Spleen (tissue), 11 donors: Measurements from ENCODE around the gene GNL2. TPM values are rescaled to one million over a fixed set of nuclear protein-coding genes. Genes with fewer than 3 reads are reported as not detected.

Experiments used
- DNase-seq: peaks from one replicate; pipeline ENCODE4 v3.0.0-alpha.2; 2020
- H3K27ac ChIP-seq, 8 donors: fragments of 200-600 bp; sonication (generic) in 7 of 8; 1 replicate in 4 of 8; 2 replicates in 4 of 8; pipeline versions ENCODE4 v1.5.0 to v1.8.0; 2016 to 2021; ENCODE audit warnings: inconsistent platforms in 4 of 8, mild to moderate bottlenecking in 4 of 8, moderate library complexity in 1 of 8
- H3K27me3 ChIP-seq, 7 donors: fragments of 200-600 bp; sonication (generic) in 6 of 7; replicated peaks in 1 of 7; 1 replicate in 4 of 7; 2 replicates in 3 of 7; pipeline versions ENCODE4 v1.5.0 to v1.8.0; 2016 to 2021; ENCODE audit warnings: inconsistent platforms in 3 of 7, mild to moderate bottlenecking in 1 of 7
- H3K36me3 ChIP-seq, 6 donors: fragments of 200-600 bp; sonication (generic) in 5 of 6; 1 replicate in 4 of 6; 2 replicates in 2 of 6; pipeline versions ENCODE4 v1.5.0 to v1.8.0; 2016 to 2021; ENCODE audit warnings: inconsistent platforms in 2 of 6
- H3K4me1 ChIP-seq, 6 donors: fragments of 200-600 bp; sonication (generic) in 5 of 6; 1 replicate in 3 of 6; 2 replicates in 3 of 6; pipeline versions ENCODE4 v1.5.0 to v1.8.0; 2016 to 2021; ENCODE audit warnings: inconsistent platforms in 3 of 6
- H3K4me3 ChIP-seq, 8 donors: fragments of 200-600 bp; sonication (generic) in 7 of 8; 1 replicate in 4 of 8; 2 replicates in 4 of 8; pipeline versions ENCODE4 v1.5.0 to v1.8.0; 2016 to 2021; ENCODE audit warnings: inconsistent platforms in 4 of 8, mild to moderate bottlenecking in 4 of 8, moderate library complexity in 2 of 8
- H3K9me3 ChIP-seq, 8 donors: fragments of 200-600 bp; sonication (generic) in 7 of 8; 1 replicate in 4 of 8; 2 replicates in 4 of 8; pipeline versions ENCODE4 v1.5.0 to v1.8.0; 2016 to 2021; ENCODE audit warnings: inconsistent platforms in 4 of 8
- CTCF ChIP-seq, 11 experiments: fragments of 200-600 bp in 7 of 11; fragments of 450-650 bp in 4 of 11; sonication (generic) in 4 of 11; IDR thresholded peaks in 8 of 11; conservative IDR thresholded peaks in 3 of 11; 1 replicate in 7 of 11; 2 replicates in 4 of 11; pipeline versions ENCODE4 v1.4.0 to v1.8.0; 2016 to 2021; ENCODE audit warnings: antibody characterized with exemption in 11 of 11, inconsistent platforms in 4 of 11, mild to moderate bottlenecking in 1 of 11
- POLR2A ChIP-seq, 3 donors: fragments of 450-650 bp; IDR thresholded peaks; one replicate each; pipeline ENCODE4 v1.5.1; 2017; ENCODE audit warnings: antibody characterized with exemption in 3 of 3, mild to moderate bottlenecking in 1 of 3
- POLR2AphosphoS5 ChIP-seq, 3 donors: sonication (generic); formaldehyde crosslinking; IDR thresholded peaks; one replicate each; pipeline ENCODE4 v1.5.1; 2017; ENCODE audit warnings: antibody characterized with exemption in 3 of 3
- WGBS, 5 donors: extraction: QIAGEN DNeasy Blood & Tissue Kit in 3 of 5; methylation state at CpG; one replicate each; pipeline versions ENCODE4 v1.1.5 to v1.1.7; 2013 to 2018; 5-methylcytosine and 5-hydroxymethylcytosine counted together
- intact Hi-C: fragments of 100-400 bp; cut with DNase I; formaldehyde crosslinking; loops from one replicate; pipeline ENCODE4 v1.15.0; 2023; ENCODE audit warnings: low total_unique reads
- polyA plus RNA-seq, 3 donors: library from polyadenylated mRNA; stranded (reverse); fragments of 200-250 nt; gene quantifications; one replicate each; pipeline ENCODE4 v1.2.1, GENCODE V29; 2013
- total RNA-seq, 7 donors: library from RNA; depleted of rRNA in 3 of 7; stranded (reverse); fragments of >200 nt in 3 of 7; fragmentation: NEBNext Ultra II Directional in 4 of 7; extraction: Animal tissue kit (Norgen Biotek cat#: 25700) in 4 of 7; gene quantifications; one replicate each; pipeline versions ENCODE4 v1.1.0 to v1.2.1, GENCODE V29; 2016 to 2021
- donor health status: healthy with polysubstance abuse.
- donor health status: DM: no; HTN: no; CAD: no; lungs with moderate emphysema.
- donor health status: DM: no; HTN: no; CAD: no.
- donor health status: Bipolar disorder and iron deficiency.
- donor health status: healthy.
- donor health status: DM: no; HTN: no; CAD: no.
- donor health status: DM: yes; HTN: yes; CAD: no.

GNL2 gene
- total and polyA plus RNA-seq, 10 donors = 28.9 to 58.0 (median 35.6) TPM

- 10 to 31% (median 18%) methylated on average over 15 to 26 of the region's 26 CpGs for WGBS, 5 donors
- no peak overlapping the region for H3K27ac ChIP-seq
- intact Hi-C loops = no loop called here
- H3K36me3 ChIP-seq = no peaks in the 10 kb centered on the region
- H3K4me1 ChIP-seq = peaks cover 0 to 22% (median 14%) of the 10 kb centered on the region in 6 donors
- H3K4me3 ChIP-seq = peak overlapping the region in 6 of 8 donors; percentile 17 to 60 (median 22)
- H3K9me3 ChIP-seq = no peaks in the 10 kb centered on the region
- H3K27me3 ChIP-seq = peaks cover 4 to 95% (median 57%) of the 10 kb centered on the region in 7 donors
- TF ChIP-seq CTCF (IDR thresholded peaks at IDR 0.05 in 8 of 11, conservative IDR thresholded peaks at IDR 0.05 in 3 of 11) (no peak), POLR2A (IDR thresholded peaks at IDR 0.05) (no peak), POLR2AphosphoS5 (IDR thresholded peaks at IDR 0.05) (no peak)
- no peak for DNase-seq
Observed at GRCh38 chr1:37634992-37635902, 39.5 kb upstream of the GNL2 start.

- intact Hi-C loops = no loop called here
- Histone ChIP-seq H3K4me3 (peak within 1 kb of the TSS in 7 of 8 donors; percentile 17 to 60 (median 21)), H3K27me3 (peaks cover 4 to 100% (median 66%) of the 10 kb centered on the region in 7 donors), H3K4me1 (peaks cover 0 to 22% (median 14%) of the 10 kb centered on the region in 6 donors), H3K9me3 (no peaks in the 10 kb centered on the region), H3K27ac (no peak within 1 kb of the TSS), H3K36me3 (no peaks in the 10 kb centered on the region)
- DNase-seq = no peak
- TF ChIP-seq CTCF (IDR thresholded peaks at IDR 0.05 in 8 of 11, conservative IDR thresholded peaks at IDR 0.05 in 3 of 11) (no peak), POLR2A (IDR thresholded peaks at IDR 0.05) (no peak), POLR2AphosphoS5 (IDR thresholded peaks at IDR 0.05) (no peak)
- WGBS, 5 donors = 2 to 5% (median 3%) methylated on average over 39 to 72 of the region's 72 CpGs
Observed at GRCh38 chr1:37634244-37634991, 38.7 kb upstream of the GNL2 start, which contains the start of gene RSPO1. Gene RSPO1, minus strand, starts transcription at chr1:37634892. Its CDS starts 5,231 bp downstream, at chr1:37629661.

- no peaks in the 10 kb centered on the region for H3K36me3 ChIP-seq
- TF ChIP-seq POLR2AphosphoS5 (IDR thresholded peaks at IDR 0.05) = no peak
- no peak for TF ChIP-seq CTCF (IDR thresholded peaks at IDR 0.05 in 8 of 11, conservative IDR thresholded peaks at IDR 0.05 in 3 of 11)
- TF ChIP-seq POLR2A (IDR thresholded peaks at IDR 0.05) = no peak
- WGBS, 5 donors = 5 to 11% (median 6%) methylated on average over 18 to 20 of the region's 20 CpGs
- no peaks in the 10 kb centered on the region for H3K9me3 ChIP-seq
- H3K27ac ChIP-seq = no peak overlapping the region
- no peak for DNase-seq
- peak overlapping the region in 5 of 8 donors; percentile 4 to 60 (median 21) for H3K4me3 ChIP-seq
- peaks cover 0 to 22% (median 14%) of the 10 kb centered on the region in 6 donors for H3K4me1 ChIP-seq
- intact Hi-C loops = no loop called here
- H3K27me3 ChIP-seq = peaks cover 4 to 100% (median 67%) of the 10 kb centered on the region in 7 donors
Observed at GRCh38 chr1:37633938-37634243, 38.2 kb upstream of the GNL2 start.
